ENCODE measurements around the gene TMEM143.

The TMEM143 gene

DNA sequence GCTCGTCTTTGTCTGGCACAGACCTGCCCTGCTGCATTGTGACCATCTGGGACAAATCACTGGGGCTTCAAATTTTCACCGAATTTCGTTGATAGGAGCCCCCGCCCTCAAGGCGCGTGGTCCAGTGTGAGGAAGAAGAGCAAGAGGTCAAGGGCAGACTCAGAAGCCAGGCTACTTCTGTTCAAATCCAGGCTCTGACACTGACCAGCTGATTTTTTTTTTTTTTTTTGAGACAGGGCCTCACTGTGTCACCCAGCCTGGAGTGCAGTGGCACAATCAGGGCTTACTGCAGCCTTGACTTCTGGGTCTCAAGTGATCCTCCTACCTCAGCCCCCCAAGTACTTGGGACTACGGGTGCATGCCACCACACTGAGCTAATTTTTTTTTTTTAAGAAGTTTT is 7.6 kb upstream of the TMEM143 start:
- no peaks in the 10 kb centered on the region for H3K4me1 ChIP-seq (ENCODE audit: low read length)
- no peaks in the 10 kb centered on the region for H3K79me2 ChIP-seq (ENCODE audit: low read length)
- no peak overlapping the region for H3K4me3 ChIP-seq (ENCODE audit: low read length)
- H3K9ac ChIP-seq (ENCODE audit: low read length) = no peak overlapping the region
- H3K27ac ChIP-seq (ENCODE audit: low read length) = no peak overlapping the region
- no peak overlapping the region for H3K4me2 ChIP-seq (ENCODE audit: low read length)
- no peaks in the 10 kb centered on the region for H3K27me3 ChIP-seq (ENCODE audit: low read depth, low read length)
- no peaks in the 10 kb centered on the region for H3K36me3 ChIP-seq (replicated peaks; ENCODE audit: low read depth, low read length)
- H4K20me1 ChIP-seq (ENCODE audit: insufficient read depth, low read length) = no peaks in the 10 kb centered on the region
- no peak for TF ChIP-seq EZH2phosphoT487 (IDR thresholded peaks at IDR 0.05; ENCODE audit: low read depth)
- TF ChIP-seq, protein P1, sequence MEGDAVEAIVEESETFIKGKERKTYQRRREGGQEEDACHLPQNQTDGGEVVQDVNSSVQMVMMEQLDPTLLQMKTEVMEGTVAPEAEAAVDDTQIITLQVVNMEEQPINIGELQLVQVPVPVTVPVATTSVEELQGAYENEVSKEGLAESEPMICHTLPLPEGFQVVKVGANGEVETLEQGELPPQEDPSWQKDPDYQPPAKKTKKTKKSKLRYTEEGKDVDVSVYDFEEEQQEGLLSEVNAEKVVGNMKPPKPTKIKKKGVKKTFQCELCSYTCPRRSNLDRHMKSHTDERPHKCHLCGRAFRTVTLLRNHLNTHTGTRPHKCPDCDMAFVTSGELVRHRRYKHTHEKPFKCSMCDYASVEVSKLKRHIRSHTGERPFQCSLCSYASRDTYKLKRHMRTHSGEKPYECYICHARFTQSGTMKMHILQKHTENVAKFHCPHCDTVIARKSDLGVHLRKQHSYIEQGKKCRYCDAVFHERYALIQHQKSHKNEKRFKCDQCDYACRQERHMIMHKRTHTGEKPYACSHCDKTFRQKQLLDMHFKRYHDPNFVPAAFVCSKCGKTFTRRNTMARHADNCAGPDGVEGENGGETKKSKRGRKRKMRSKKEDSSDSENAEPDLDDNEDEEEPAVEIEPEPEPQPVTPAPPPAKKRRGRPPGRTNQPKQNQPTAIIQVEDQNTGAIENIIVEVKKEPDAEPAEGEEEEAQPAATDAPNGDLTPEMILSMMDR (IDR thresholded peaks at IDR 0.05; ENCODE audit: low read depth, low read length) = no peak
- no peak overlapping the region for H2AFZ ChIP-seq (ENCODE audit: low read depth, low read length)
- no peaks in the 10 kb centered on the region for H3K9me3 ChIP-seq (ENCODE audit: insufficient read depth, low read length)

DNA sequence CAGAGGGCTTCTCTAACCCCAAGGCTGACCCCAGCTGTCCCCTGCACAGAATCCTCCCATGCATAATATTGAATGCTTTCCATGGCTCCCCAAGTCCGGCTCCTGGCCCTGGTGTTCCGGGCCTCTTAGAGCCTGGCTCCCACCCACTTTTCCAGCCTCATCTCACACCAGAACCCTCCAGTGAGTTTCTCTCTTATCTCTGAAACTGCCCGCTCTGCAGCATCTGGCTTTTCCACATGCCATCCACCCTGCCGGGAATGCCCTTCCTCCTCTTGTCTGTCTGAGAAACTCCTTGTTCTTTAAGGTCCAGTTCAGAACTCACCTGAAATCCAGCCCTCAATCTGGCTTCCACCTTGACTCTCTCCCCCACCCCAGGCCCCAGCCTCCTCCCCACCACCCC is 7.2 kb upstream of the TMEM143 start:
- H3K4me2 ChIP-seq (ENCODE audit: low read length) = no peak overlapping the region
- H3K27ac ChIP-seq (ENCODE audit: low read length) = no peak overlapping the region
- H3K79me2 ChIP-seq (ENCODE audit: low read length) = no peaks in the 10 kb centered on the region
- no peaks in the 10 kb centered on the region for H3K9me3 ChIP-seq (ENCODE audit: insufficient read depth, low read length)
- no peak for TF ChIP-seq EZH2phosphoT487 (IDR thresholded peaks at IDR 0.05; ENCODE audit: low read depth)
- TF ChIP-seq, protein P1 (IDR thresholded peaks at IDR 0.05; ENCODE audit: low read depth, low read length) = no peak
- no peaks in the 10 kb centered on the region for H3K36me3 ChIP-seq (replicated peaks; ENCODE audit: low read depth, low read length)
- no peaks in the 10 kb centered on the region for H4K20me1 ChIP-seq (ENCODE audit: insufficient read depth, low read length)
- no peak overlapping the region for H3K4me3 ChIP-seq (ENCODE audit: low read length)
- H3K27me3 ChIP-seq (ENCODE audit: low read depth, low read length) = no peaks in the 10 kb centered on the region
- no peak overlapping the region for H3K9ac ChIP-seq (ENCODE audit: low read length)
- no peaks in the 10 kb centered on the region for H3K4me1 ChIP-seq (ENCODE audit: low read length)
- no peak overlapping the region for H2AFZ ChIP-seq (ENCODE audit: low read depth, low read length)

DNA sequence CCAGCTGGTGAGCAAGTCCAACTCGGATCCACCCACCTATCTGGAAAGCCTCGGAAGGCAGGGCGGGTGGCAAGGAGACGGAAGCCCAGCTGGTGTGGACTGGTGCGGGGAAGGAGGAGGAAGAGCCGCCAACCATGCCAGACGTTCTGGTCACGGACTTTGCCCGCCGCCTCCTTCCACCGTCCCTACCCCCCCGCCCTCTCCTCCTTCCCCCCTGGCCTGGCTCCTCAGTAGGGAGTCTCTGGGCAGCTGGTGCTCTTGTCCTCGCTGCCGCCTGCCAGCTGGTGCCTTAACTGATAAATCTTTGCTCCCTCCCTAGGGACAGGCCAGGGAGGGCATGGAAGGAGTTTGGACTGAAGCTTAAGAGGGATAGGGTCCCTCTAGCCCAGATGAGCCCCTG is 5.2 kb upstream of the TMEM143 start:
- Histone ChIP-seq H3K79me2 (ENCODE audit: low read length) (no peaks in the 10 kb centered on the region), H3K27me3 (ENCODE audit: low read depth, low read length) (no peaks in the 10 kb centered on the region), H4K20me1 (ENCODE audit: insufficient read depth, low read length) (no peaks in the 10 kb centered on the region), H3K9me3 (ENCODE audit: insufficient read depth, low read length) (no peaks in the 10 kb centered on the region), H3K27ac (ENCODE audit: low read length) (no peak overlapping the region), H3K36me3 (replicated peaks; ENCODE audit: low read depth, low read length) (no peaks in the 10 kb centered on the region), H3K4me2 (ENCODE audit: low read length) (no peak overlapping the region), H3K9ac (ENCODE audit: low read length) (no peak overlapping the region), H3K4me3 (ENCODE audit: low read length) (no peak overlapping the region), H2AFZ (ENCODE audit: low read depth, low read length) (no peak overlapping the region), H3K4me1 (ENCODE audit: low read length) (peaks cover 8% of the 10 kb centered on the region)
- TF ChIP-seq, protein P1 (IDR thresholded peaks at IDR 0.05; ENCODE audit: low read depth, low read length) = no peak
- no peak for TF ChIP-seq EZH2phosphoT487 (IDR thresholded peaks at IDR 0.05; ENCODE audit: low read depth)

DNA sequence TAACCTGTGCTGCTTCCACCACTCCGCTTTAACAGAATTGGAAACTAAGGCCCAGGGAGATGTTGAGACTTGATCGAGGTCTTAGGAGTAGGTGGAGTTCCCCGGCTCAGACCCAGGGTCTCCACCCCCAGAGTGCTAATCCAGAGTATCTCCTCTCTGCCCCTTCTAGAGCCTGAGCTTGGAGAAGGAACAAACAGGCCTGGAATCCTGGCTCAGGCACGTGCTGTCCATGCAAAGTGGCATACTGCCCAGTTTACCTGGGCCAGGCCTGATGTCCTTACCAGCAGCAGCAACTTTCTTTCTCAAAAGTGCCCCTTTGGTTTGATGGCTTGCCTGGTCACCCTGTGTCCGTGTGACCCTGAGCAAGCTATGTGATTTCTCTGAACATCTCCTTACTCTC is 4.1 kb upstream of the TMEM143 start:
- no peak overlapping the region for H3K9ac ChIP-seq (ENCODE audit: low read length)
- no peak overlapping the region for H3K4me2 ChIP-seq (ENCODE audit: low read length)
- H4K20me1 ChIP-seq (ENCODE audit: insufficient read depth, low read length) = no peaks in the 10 kb centered on the region
- no peak overlapping the region for H3K27ac ChIP-seq (ENCODE audit: low read length)
- no peaks in the 10 kb centered on the region for H3K9me3 ChIP-seq (ENCODE audit: insufficient read depth, low read length)
- H3K4me3 ChIP-seq (ENCODE audit: low read length) = no peak overlapping the region
- TF ChIP-seq, protein P1 (IDR thresholded peaks at IDR 0.05; ENCODE audit: low read depth, low read length) = no peak
- TF ChIP-seq EZH2phosphoT487 (IDR thresholded peaks at IDR 0.05; ENCODE audit: low read depth) = no peak
- no peaks in the 10 kb centered on the region for H3K27me3 ChIP-seq (ENCODE audit: low read depth, low read length)
- peaks cover 9% of the 10 kb centered on the region for H3K4me1 ChIP-seq (ENCODE audit: low read length)
- no peak overlapping the region for H2AFZ ChIP-seq (ENCODE audit: low read depth, low read length)
- H3K36me3 ChIP-seq (replicated peaks; ENCODE audit: low read depth, low read length) = no peaks in the 10 kb centered on the region
- H3K79me2 ChIP-seq (ENCODE audit: low read length) = no peaks in the 10 kb centered on the region

All from OCI-LY3 (cell line).